Skeletal muscle satellite cell (primary cell): ENCODE data around the gene PID1.

Experiments used
- H3K27me3 ChIP-seq: 2 replicates; pipeline ENCODE4 v1.7.0; 2013; ENCODE audit warnings: low read length; ENCODE audit not compliant: control insufficient read depth, insufficient read depth
- H3K36me3 ChIP-seq: 2 replicates; pipeline ENCODE4 v1.7.0; 2013; ENCODE audit warnings: mild to moderate bottlenecking, control low read depth, low read length; ENCODE audit not compliant: insufficient read depth
- H3K4me1 ChIP-seq: 2 replicates; pipeline ENCODE4 v1.7.0; 2013; ENCODE audit warnings: low read length; ENCODE audit not compliant: control insufficient read depth, insufficient read depth
- H3K4me2 ChIP-seq: 2 replicates; pipeline ENCODE4 v1.7.0; 2013; ENCODE audit warnings: mild to moderate bottlenecking, low read length
- H3K4me3 ChIP-seq: 2 replicates; pipeline ENCODE4 v1.7.0; 2013; ENCODE audit warnings: low read length
- H3K9ac ChIP-seq: 2 replicates; pipeline ENCODE4 v1.7.0; 2013; ENCODE audit warnings: mild to moderate bottlenecking, low read depth, low read length, moderate library complexity
- H3K9me3 ChIP-seq: replicated peaks from 2 replicates; pipeline ENCODE4 v1.7.0; 2013; ENCODE audit warnings: mild to moderate bottlenecking, control low read depth, low read length

Gene PID1

DNA sequence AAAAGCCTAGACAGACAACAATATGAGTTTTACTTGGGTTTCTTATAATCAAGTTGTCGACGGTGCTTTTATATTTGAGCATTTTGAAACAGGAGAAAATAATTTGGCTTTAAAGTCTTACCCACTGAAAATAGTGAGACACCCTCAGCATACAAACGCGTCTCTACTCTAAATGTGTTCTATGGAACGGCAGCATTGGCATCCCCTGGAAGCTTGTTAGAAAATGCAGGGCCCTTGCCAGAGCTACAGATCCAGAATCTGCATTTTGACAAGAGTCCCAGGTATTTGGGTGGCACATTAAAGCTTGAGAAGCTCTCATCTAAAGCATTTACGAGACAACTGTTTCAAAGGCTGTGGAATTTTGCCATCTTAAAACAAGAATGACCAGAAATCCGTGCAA lies 163.5 kb downstream of the PID1 start:
- no peaks in the 10 kb centered on the region for H3K4me1 ChIP-seq
- H3K4me2 ChIP-seq = no peak overlapping the region
- H3K9ac ChIP-seq = no peak overlapping the region
- no peaks in the 10 kb centered on the region for H3K9me3 ChIP-seq
- no peaks in the 10 kb centered on the region for H3K36me3 ChIP-seq
- no peaks in the 10 kb centered on the region for H3K27me3 ChIP-seq
- no peak overlapping the region for H3K4me3 ChIP-seq

GRCh38 chr2:229104974-229105387 lies 166.1 kb downstream of the PID1 start:
- Histone ChIP-seq H3K9me3 (no peaks in the 10 kb centered on the region), H3K4me1 (no peaks in the 10 kb centered on the region), H3K36me3 (no peaks in the 10 kb centered on the region), H3K4me3 (no peak overlapping the region), H3K27me3 (no peaks in the 10 kb centered on the region), H3K4me2 (no peak overlapping the region), H3K9ac (no peak overlapping the region)

GRCh38 chr2:229104025-229104424 lies 167.1 kb downstream of the PID1 start:
- Histone ChIP-seq H3K9ac (no peak overlapping the region), H3K4me2 (no peak overlapping the region), H3K9me3 (no peaks in the 10 kb centered on the region), H3K4me1 (no peaks in the 10 kb centered on the region), H3K27me3 (no peaks in the 10 kb centered on the region), H3K4me3 (no peak overlapping the region), H3K36me3 (no peaks in the 10 kb centered on the region)

DNA sequence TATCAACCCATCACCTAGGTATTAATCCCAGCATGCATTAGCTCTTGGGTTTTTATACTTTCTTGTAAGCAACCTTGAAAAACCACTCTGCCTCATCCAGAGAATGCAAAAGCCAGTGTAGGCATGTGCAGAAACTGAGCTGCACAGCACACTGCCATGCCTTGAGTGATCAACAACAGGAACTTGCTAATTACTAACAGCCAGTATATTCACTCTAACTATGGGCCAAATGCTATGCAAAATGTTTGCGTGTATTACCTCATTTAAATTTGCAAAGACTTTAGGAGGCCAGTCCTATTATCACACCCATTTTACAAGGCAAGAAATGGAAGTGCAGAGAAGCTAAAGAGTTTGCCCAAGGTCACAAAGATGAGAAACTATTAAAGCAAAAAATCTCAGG lies 169.8 kb downstream of the PID1 start:
- Histone ChIP-seq H3K9me3 (no peaks in the 10 kb centered on the region), H3K36me3 (no peaks in the 10 kb centered on the region), H3K4me3 (no peak overlapping the region), H3K4me2 (no peak overlapping the region), H3K27me3 (no peaks in the 10 kb centered on the region), H3K4me1 (no peaks in the 10 kb centered on the region), H3K9ac (no peak overlapping the region)

DNA sequence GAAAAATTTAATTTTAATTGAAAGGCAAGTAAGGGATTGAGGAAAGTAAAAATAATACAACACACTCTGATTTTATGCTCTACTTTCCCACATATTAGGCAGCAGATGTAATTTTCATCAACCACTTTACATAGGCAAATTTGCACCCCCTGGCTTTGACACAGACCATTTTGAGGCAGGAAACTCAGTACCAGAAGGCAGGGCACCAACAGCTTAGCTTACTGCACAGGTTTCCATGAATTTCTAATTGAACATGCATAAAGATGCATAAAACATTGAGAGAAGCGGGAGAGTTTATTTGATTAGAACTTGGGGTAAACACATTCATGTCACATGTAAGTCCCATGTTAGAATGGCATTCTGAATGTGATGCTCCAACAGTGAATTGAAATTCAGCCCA lies 171.9 kb downstream of the PID1 start:
- Histone ChIP-seq H3K27me3 (no peaks in the 10 kb centered on the region), H3K36me3 (no peaks in the 10 kb centered on the region), H3K9ac (no peak overlapping the region), H3K4me3 (no peak overlapping the region), H3K4me2 (no peak overlapping the region), H3K4me1 (no peaks in the 10 kb centered on the region), H3K9me3 (no peaks in the 10 kb centered on the region)

DNA sequence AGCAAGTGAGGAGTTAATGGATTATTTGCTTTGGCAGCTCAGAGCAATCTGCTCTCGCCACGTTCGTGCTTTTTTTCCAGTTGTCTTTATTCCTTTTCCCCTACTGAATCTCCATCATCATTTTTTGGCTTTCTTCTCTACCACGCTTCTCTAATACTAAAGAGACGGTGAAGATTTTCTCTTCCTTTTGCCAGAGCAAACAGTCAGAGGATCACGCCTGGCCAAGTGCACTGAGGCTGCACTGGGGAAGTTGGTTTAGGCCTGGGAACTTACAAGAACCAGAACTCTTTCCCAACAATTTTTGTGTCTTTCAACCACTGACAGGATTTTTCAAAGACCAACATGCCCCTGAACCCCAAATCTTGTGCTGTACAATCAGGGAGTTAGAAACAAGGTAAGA lies 172.3 kb downstream of the PID1 start:
- Histone ChIP-seq H3K4me3 (no peak overlapping the region), H3K27me3 (no peaks in the 10 kb centered on the region), H3K36me3 (no peaks in the 10 kb centered on the region), H3K4me1 (no peaks in the 10 kb centered on the region), H3K4me2 (no peak overlapping the region), H3K9ac (no peak overlapping the region), H3K9me3 (no peaks in the 10 kb centered on the region)

DNA sequence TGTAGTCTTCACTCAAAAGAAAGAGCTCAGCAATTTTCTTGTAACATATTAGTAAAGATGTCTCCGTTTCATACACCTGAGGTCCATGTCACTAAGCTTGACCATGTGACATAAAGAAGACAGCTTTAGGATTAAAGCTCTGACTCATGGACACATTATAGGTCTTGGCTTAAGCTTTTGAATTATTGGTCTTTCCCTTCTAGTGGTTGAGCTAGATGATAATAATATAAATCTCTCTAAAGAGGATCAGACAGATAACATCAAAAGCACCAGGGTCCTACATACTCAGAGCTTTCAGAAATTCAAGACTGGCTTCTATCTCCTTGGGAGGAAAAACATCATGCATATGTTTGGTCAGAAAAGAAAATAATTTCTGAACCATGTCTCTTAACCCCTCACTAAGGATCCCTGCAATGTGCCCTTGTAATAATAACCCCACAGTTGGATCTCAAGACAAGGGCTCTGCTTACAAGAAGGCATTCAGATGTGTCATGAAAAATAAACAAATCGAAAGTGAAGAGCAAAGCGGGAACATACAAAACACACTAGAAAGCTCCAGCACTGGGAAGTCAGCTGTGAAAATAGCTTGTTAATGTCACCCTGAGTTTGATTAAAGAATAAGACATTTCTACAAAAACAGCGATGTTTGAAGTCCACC lies 174.5 kb downstream of the PID1 start:
- no peaks in the 10 kb centered on the region for H3K9me3 ChIP-seq
- no peaks in the 10 kb centered on the region for H3K36me3 ChIP-seq
- H3K4me2 ChIP-seq = no peak overlapping the region
- no peaks in the 10 kb centered on the region for H3K27me3 ChIP-seq
- no peak overlapping the region for H3K9ac ChIP-seq
- H3K4me1 ChIP-seq = no peaks in the 10 kb centered on the region
- no peak overlapping the region for H3K4me3 ChIP-seq

DNA sequence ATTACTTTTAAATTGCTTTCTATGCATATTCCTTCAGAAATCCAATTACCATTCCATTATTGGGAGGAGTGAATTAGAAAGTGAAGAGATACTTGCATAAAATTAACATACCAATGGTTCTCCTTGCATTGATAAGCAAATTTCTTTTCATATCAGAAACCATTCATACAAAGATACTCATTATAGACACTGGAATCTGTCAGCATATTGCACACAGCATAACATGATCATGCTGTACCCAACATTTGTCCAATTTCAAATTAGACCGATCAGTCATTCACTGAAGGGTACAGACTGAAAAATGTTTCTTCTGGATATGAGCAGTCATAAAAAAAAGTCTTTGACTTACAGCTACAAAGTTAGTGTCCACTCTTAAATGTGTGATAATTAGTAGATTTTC lies 175.6 kb downstream of the PID1 start:
- Histone ChIP-seq H3K4me3 (no peak overlapping the region), H3K9me3 (no peaks in the 10 kb centered on the region), H3K9ac (no peak overlapping the region), H3K4me1 (no peaks in the 10 kb centered on the region), H3K27me3 (no peaks in the 10 kb centered on the region), H3K4me2 (no peak overlapping the region), H3K36me3 (no peaks in the 10 kb centered on the region)

DNA sequence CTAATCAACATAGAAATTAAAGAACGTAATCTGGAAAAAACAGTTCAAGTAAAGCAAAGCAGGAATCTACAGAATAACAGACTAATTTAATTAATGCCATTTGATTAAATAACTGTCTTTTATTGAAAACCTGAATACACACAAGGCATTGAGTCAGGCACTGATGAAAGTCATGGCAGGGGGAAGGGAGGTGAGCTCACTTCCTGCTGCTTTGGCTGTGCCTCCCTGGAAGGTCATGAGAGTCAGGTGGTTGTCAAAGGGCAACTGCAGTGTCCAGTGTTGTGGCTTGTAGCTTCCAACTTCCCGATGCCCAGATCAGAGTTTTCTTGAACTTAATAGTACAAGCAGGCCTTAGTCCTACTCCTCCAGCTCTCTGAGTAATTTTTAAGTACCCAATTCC lies 180.9 kb downstream of the PID1 start:
- Histone ChIP-seq H3K36me3 (no peaks in the 10 kb centered on the region), H3K4me3 (no peak overlapping the region), H3K4me2 (no peak overlapping the region), H3K4me1 (peaks cover 5% of the 10 kb centered on the region), H3K9ac (no peak overlapping the region), H3K27me3 (no peaks in the 10 kb centered on the region), H3K9me3 (no peaks in the 10 kb centered on the region)

GRCh38 chr2:229089776-229090175 lies 181.3 kb downstream of the PID1 start:
- Histone ChIP-seq H3K27me3 (no peaks in the 10 kb centered on the region), H3K9ac (no peak overlapping the region), H3K36me3 (no peaks in the 10 kb centered on the region), H3K4me3 (no peak overlapping the region), H3K9me3 (no peaks in the 10 kb centered on the region), H3K4me1 (peaks cover 5% of the 10 kb centered on the region), H3K4me2 (no peak overlapping the region)

DNA sequence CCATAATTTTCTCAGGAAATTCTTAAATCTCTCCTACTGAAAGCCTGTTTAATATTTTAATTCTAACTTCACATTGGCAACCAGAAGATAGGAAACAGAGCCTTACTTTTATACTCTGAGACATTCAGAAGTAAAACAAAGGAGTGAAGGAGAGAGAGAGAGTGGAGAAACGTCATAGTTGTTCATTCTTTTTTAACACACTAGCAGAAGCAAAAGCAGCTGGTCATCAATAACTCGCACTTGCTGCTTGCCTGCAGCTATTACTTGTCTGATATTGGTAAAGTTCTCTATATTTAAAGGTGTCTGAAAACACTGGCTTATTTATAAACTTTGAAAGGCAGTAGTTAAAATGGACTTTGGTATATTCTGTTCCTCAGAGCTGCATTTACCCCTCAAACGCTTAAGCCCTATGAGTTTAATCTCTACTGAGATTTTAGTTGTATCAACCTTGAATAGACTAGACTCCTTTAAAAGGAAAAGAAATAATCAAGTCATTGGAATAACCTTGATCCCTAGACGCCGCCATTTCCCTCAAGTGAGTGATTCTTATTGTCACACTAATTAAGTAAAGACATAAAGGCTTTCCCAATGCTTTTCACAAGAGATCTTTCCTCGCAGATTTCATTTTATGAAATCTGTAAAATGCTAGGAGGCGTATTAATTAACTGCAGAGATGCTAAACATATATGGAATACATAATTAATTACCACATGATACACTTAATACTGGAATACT lies 182.0 kb downstream of the PID1 start:
- Histone ChIP-seq H3K4me3 (no peak overlapping the region), H3K9ac (no peak overlapping the region), H3K4me1 (peaks cover 5% of the 10 kb centered on the region), H3K9me3 (no peaks in the 10 kb centered on the region), H3K4me2 (no peak overlapping the region), H3K27me3 (no peaks in the 10 kb centered on the region), H3K36me3 (no peaks in the 10 kb centered on the region)

DNA sequence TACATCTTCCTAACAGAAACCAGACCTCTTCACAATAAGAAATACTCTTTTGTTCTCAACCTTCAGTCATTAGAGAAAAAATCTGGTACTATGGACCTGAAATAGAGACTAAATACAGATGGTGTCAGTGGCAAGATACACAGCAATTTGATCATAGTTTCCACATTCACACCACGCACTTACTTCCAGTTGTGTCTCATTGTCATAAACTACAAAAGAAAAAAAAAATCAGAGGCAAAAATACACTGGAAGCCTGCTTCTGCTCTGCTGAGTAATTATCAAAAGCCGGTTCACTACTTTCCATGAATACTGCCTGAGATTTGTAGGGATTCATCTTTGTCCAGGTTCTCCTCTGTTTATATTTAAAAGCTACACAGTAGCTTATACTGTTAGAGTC lies 182.6 kb downstream of the PID1 start:
- Histone ChIP-seq H3K4me1 (peaks cover 5% of the 10 kb centered on the region), H3K27me3 (no peaks in the 10 kb centered on the region), H3K9ac (no peak overlapping the region), H3K9me3 (no peaks in the 10 kb centered on the region), H3K4me2 (no peak overlapping the region), H3K36me3 (no peaks in the 10 kb centered on the region), H3K4me3 (no peak overlapping the region)
